ENCODE data around the gene BLTP3B.

The BLTP3B gene

GRCh38 chr12:100151769-100152168 lies 9.1 kb upstream of the BLTP3B start:
- TF ChIP-seq GATA3 (IDR thresholded peaks at IDR 0.05; ENCODE audit: low read depth, low read length) (no peak), GATA2 (IDR thresholded peaks at IDR 0.05; ENCODE audit: low read depth, low read length) (no peak)

- TF ChIP-seq GATA2 (IDR thresholded peaks at IDR 0.05; ENCODE audit: low read depth, low read length), result no peak
- no peak for TF ChIP-seq GATA3 (IDR thresholded peaks at IDR 0.05; ENCODE audit: low read depth, low read length)
Measured at GRCh38 chr12:100146252-100146651, 3.6 kb upstream of the BLTP3B start.

GRCh38 chr12:100145643-100146042 lies 3.0 kb upstream of the BLTP3B start:
- TF ChIP-seq GATA3 (IDR thresholded peaks at IDR 0.05; ENCODE audit: low read depth, low read length) (no peak), GATA2 (IDR thresholded peaks at IDR 0.05; ENCODE audit: low read depth, low read length) (no peak)

GRCh38 chr12:100141998-100142850 lies 450 bp downstream of the BLTP3B start:
- TF ChIP-seq GATA2 (IDR thresholded peaks at IDR 0.05; ENCODE audit: low read depth, low read length), result no peak
- TF ChIP-seq GATA3 (IDR thresholded peaks at IDR 0.05; ENCODE audit: low read depth, low read length), result no peak

- TF ChIP-seq GATA3 (IDR thresholded peaks at IDR 0.05; ENCODE audit: low read depth, low read length) (no peak), GATA2 (IDR thresholded peaks at IDR 0.05; ENCODE audit: low read depth, low read length) (no peak)
Measured at GRCh38 chr12:100141666-100141997, 1.0 kb downstream of the BLTP3B start.

- TF ChIP-seq GATA3 (IDR thresholded peaks at IDR 0.05; ENCODE audit: low read depth, low read length) (no peak), GATA2 (IDR thresholded peaks at IDR 0.05; ENCODE audit: low read depth, low read length) (no peak)
Measured at GRCh38 chr12:100138803-100139098, 3.9 kb downstream of the BLTP3B start.

GRCh38 chr12:100138048-100138802 lies 4.4 kb downstream of the BLTP3B start:
- no peak for TF ChIP-seq GATA2 (IDR thresholded peaks at IDR 0.05; ENCODE audit: low read depth, low read length)
- no peak for TF ChIP-seq GATA3 (IDR thresholded peaks at IDR 0.05; ENCODE audit: low read depth, low read length)

- no peak for TF ChIP-seq GATA3 (IDR thresholded peaks at IDR 0.05; ENCODE audit: low read depth, low read length)
- TF ChIP-seq GATA2 (IDR thresholded peaks at IDR 0.05; ENCODE audit: low read depth, low read length), result no peak
Measured at GRCh38 chr12:100133200-100133599, 9.5 kb downstream of the BLTP3B start.

GRCh38 chr12:100128512-100128908 lies 14.2 kb downstream of the BLTP3B start:
- no peak for TF ChIP-seq GATA3 (IDR thresholded peaks at IDR 0.05; ENCODE audit: low read depth, low read length)
- TF ChIP-seq GATA2 (IDR thresholded peaks at IDR 0.05; ENCODE audit: low read depth, low read length), result no peak

- TF ChIP-seq GATA2 (IDR thresholded peaks at IDR 0.05; ENCODE audit: low read depth, low read length) (no peak), GATA3 (IDR thresholded peaks at IDR 0.05; ENCODE audit: low read depth, low read length) (no peak)
Measured at GRCh38 chr12:100127766-100128511, 14.7 kb downstream of the BLTP3B start.

- TF ChIP-seq GATA3 (IDR thresholded peaks at IDR 0.05; ENCODE audit: low read depth, low read length) (peak; percentile 50; the same call in 1 of the 2 replicates), GATA2 (IDR thresholded peaks at IDR 0.05; ENCODE audit: low read depth, low read length) (peak; percentile 76)
Measured at GRCh38 chr12:100123316-100124095, 19.2 kb downstream of the BLTP3B start.

- TF ChIP-seq GATA3 (IDR thresholded peaks at IDR 0.05; ENCODE audit: low read depth, low read length) (no peak), GATA2 (IDR thresholded peaks at IDR 0.05; ENCODE audit: low read depth, low read length) (no peak)
Measured at GRCh38 chr12:100120355-100120754, 22.3 kb downstream of the BLTP3B start.

GRCh38 chr12:100115291-100115690 lies 27.4 kb downstream of the BLTP3B start:
- TF ChIP-seq GATA2 (IDR thresholded peaks at IDR 0.05; ENCODE audit: low read depth, low read length) (no peak), GATA3 (IDR thresholded peaks at IDR 0.05; ENCODE audit: low read depth, low read length) (no peak)

- no peak for TF ChIP-seq GATA2 (IDR thresholded peaks at IDR 0.05; ENCODE audit: low read depth, low read length)
- TF ChIP-seq GATA3 (IDR thresholded peaks at IDR 0.05; ENCODE audit: low read depth, low read length), result no peak
Measured at GRCh38 chr12:100114574-100114973, 28.1 kb downstream of the BLTP3B start.
